ENCODE measurements around the gene IL1RN. TPM values are rescaled to one million over a fixed set of nuclear protein-coding genes. Genes with fewer than 3 reads are reported as not detected.

Gene IL1RN
- total and polyA plus RNA-seq, 2 donors from 2014 or later, result 1.3 to 2.1 TPM

DNA sequence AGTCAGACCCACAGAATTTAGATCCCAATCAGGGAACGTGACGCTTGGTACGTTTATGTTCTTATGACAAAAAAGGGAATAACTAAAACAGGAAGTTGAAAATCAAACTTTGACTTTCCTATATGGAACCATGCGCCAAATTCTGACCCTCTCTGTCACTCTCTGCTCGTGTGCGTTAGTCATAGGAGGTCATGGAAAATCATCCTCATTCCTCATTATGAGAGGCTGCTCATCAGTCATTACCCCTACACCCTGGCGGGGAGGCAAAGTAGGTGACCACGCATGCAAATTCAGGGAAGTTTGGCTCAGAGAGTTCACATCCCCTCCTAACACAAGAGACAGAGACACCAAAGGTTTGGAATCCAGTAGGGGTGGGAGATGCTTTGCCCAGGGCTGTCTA is 44.1 kb upstream of the IL1RN start:
- Histone ChIP-seq H3K36me3 (ENCODE audit: control insufficient read depth in 2 of 3, insufficient read depth in 3 of 3, low read length in 3 of 3) (no peaks in the 10 kb centered on the region), H3K4me3 (ENCODE audit: low read length in 3 of 3) (no peak overlapping the region), H3K9ac (ENCODE audit: low read length in 3 of 3) (no peak overlapping the region), H3K27me3 (ENCODE audit: control insufficient read depth, insufficient read depth, low read length) (no peaks in the 10 kb centered on the region), H3K27ac (ENCODE audit: low read depth in 2 of 2, low read length in 2 of 2) (no peak overlapping the region), H3K9me3 (ENCODE audit: control insufficient read depth in 2 of 3, insufficient read depth in 1 of 3, low read length in 3 of 3) (no peaks in the 10 kb centered on the region), H3K4me1 (ENCODE audit: control insufficient read depth in 2 of 3, insufficient read depth in 2 of 3, low read depth in 1 of 3, low read length in 3 of 3) (no peaks in the 10 kb centered on the region)
- intact Hi-C loops (cut with DNase I), result no loop called here
- TF ChIP-seq, protein P1, sequence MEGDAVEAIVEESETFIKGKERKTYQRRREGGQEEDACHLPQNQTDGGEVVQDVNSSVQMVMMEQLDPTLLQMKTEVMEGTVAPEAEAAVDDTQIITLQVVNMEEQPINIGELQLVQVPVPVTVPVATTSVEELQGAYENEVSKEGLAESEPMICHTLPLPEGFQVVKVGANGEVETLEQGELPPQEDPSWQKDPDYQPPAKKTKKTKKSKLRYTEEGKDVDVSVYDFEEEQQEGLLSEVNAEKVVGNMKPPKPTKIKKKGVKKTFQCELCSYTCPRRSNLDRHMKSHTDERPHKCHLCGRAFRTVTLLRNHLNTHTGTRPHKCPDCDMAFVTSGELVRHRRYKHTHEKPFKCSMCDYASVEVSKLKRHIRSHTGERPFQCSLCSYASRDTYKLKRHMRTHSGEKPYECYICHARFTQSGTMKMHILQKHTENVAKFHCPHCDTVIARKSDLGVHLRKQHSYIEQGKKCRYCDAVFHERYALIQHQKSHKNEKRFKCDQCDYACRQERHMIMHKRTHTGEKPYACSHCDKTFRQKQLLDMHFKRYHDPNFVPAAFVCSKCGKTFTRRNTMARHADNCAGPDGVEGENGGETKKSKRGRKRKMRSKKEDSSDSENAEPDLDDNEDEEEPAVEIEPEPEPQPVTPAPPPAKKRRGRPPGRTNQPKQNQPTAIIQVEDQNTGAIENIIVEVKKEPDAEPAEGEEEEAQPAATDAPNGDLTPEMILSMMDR (IDR thresholded peaks at IDR 0.05; ENCODE audit: borderline replicate concordance, extremely low read depth, insufficient read depth), result no peak
- no peak for FAIRE-seq
- DNase-seq, result no peak

- intact Hi-C loops (cut with DNase I), result no loop called here
- H3K4me3 ChIP-seq (ENCODE audit: low read length in 3 of 3), result no peak overlapping the region
- H3K36me3 ChIP-seq (ENCODE audit: control insufficient read depth in 2 of 3, insufficient read depth in 3 of 3, low read length in 3 of 3), result no peaks in the 10 kb centered on the region
- TF ChIP-seq, protein P1 (IDR thresholded peaks at IDR 0.05; ENCODE audit: borderline replicate concordance, extremely low read depth, insufficient read depth), result peak; percentile 32
- no peak for DNase-seq
- no peak overlapping the region for H3K9ac ChIP-seq (ENCODE audit: low read length in 3 of 3)
- H3K27ac ChIP-seq (ENCODE audit: low read depth in 2 of 2, low read length in 2 of 2), result no peak overlapping the region
- H3K9me3 ChIP-seq (ENCODE audit: control insufficient read depth in 2 of 3, insufficient read depth in 1 of 3, low read length in 3 of 3), result no peaks in the 10 kb centered on the region
- FAIRE-seq, result no peak
- no peaks in the 10 kb centered on the region for H3K4me1 ChIP-seq (ENCODE audit: control insufficient read depth in 2 of 3, insufficient read depth in 2 of 3, low read depth in 1 of 3, low read length in 3 of 3)
- H3K27me3 ChIP-seq (ENCODE audit: control insufficient read depth, insufficient read depth, low read length), result no peaks in the 10 kb centered on the region
Observed at GRCh38 chr2:113084249-113085000, 43.0 kb upstream of the IL1RN start.

DNA sequence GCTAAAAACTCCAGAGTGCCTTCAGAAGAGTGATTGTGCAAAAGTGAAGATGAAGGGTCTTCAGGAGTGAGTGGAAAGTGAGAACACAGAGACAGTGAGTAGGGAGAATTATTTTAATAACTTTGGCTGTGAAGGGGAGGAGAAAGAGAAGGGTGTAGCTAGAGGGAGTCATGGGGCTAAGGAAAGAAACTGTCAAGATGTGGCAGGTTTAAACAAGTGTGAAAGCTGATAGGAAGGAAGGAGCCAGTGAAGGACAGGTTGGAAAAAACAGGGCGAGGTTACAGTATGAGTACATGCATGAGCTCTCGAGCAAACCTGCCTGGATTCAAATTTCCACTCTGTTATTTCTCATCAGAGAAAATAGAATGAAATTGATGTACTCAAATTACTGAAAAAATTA is 41.9 kb upstream of the IL1RN start:
- intact Hi-C loops (cut with DNase I), result no loop called here
- FAIRE-seq, result no peak
- Histone ChIP-seq H3K9ac (ENCODE audit: low read length in 3 of 3) (no peak overlapping the region), H3K9me3 (ENCODE audit: control insufficient read depth in 2 of 3, insufficient read depth in 1 of 3, low read length in 3 of 3) (no peaks in the 10 kb centered on the region), H3K4me1 (ENCODE audit: control insufficient read depth in 2 of 3, insufficient read depth in 2 of 3, low read depth in 1 of 3, low read length in 3 of 3) (no peaks in the 10 kb centered on the region), H3K27me3 (ENCODE audit: control insufficient read depth, insufficient read depth, low read length) (no peaks in the 10 kb centered on the region), H3K36me3 (ENCODE audit: control insufficient read depth in 2 of 3, insufficient read depth in 3 of 3, low read length in 3 of 3) (no peaks in the 10 kb centered on the region), H3K27ac (ENCODE audit: low read depth in 2 of 2, low read length in 2 of 2) (no peak overlapping the region), H3K4me3 (ENCODE audit: low read length in 3 of 3) (no peak overlapping the region)
- TF ChIP-seq, protein P1 (IDR thresholded peaks at IDR 0.05; ENCODE audit: borderline replicate concordance, extremely low read depth, insufficient read depth), result no peak
- DNase-seq, result no peak

All from kidney (tissue), 14 donors.